Measurements from ENCODE around the gene TEC. TPM values are rescaled to one million over a fixed set of nuclear protein-coding genes. Genes with fewer than 3 reads are reported as not detected.

The TEC gene
- total and polyA plus RNA-seq, 2 of the 8 experiments (the other 6 are each of a cell fraction or from before 2014, with no cell fraction given): 0.73 to 1.8 TPM

DNA sequence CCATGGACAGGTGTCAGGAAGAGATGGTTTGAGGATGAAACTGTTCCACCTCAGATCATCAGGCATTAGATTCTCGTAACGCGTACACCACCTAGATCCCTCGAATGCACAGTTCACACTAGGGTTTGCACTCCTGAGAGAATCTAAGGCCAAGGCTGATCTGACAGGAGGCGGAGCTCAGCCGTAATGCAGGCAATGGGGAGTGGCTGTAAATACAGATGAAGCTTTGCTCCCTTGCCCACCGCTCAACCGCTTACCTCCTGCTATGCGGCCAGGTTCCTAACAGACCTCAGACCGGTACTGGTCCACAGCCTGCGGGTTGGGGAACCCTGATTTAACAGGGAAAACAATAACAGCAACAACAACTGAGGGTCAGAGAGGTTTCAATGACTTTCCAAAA lies 2.0 kb upstream of the TEC start:
- Histone ChIP-seq H3K79me1 (ENCODE audit: low read depth, low read length) (no peaks in the 10 kb centered on the region), H3K79me2 (ENCODE audit: control insufficient read depth in 1 of 2, insufficient read depth in 2 of 2, low read length in 2 of 2) (peaks cover 5% of the 10 kb centered on the region in 2 experiments; a peak in 1 of 4 replicates), H2AFZ (ENCODE audit: low read length) (no peak overlapping the region), H3K4me1 (replicated peaks in 1 of 4; ENCODE audit: control insufficient read depth in 3 of 4, insufficient read depth in 4 of 4, low read length in 3 of 4) (peaks cover 0 to 4% (median 0%) of the 10 kb centered on the region in 4 experiments; a peak in 3 of 7 replicates), H4K5ac (ENCODE audit: insufficient read length, low read depth, low read length) (no peak overlapping the region), H3K27me3 (replicated peaks in 1 of 4; ENCODE audit: control insufficient read depth in 3 of 4, extremely low read depth in 1 of 4, insufficient read depth in 3 of 4, low read length in 3 of 4) (no peaks in the 10 kb centered on the region), H2BK15ac (ENCODE audit: low read length) (no peak overlapping the region), H3K4me3 (ENCODE audit: extremely low read depth in 1 of 4, insufficient read depth in 2 of 4, low read depth in 3 of 4, low read length in 4 of 4) (no peak overlapping the region), H3K14ac (ENCODE audit: insufficient read length) (no peak overlapping the region), H3K4me2 (ENCODE audit: insufficient read depth in 1 of 2, low read depth in 2 of 2, low read length in 2 of 2) (no peak overlapping the region), H3K9ac (replicated peaks in 1 of 4; ENCODE audit: extremely low read depth in 1 of 4, low read depth in 3 of 4, low read length in 3 of 4) (no peak overlapping the region), H2AK5ac (ENCODE audit: low read depth, low read length) (no peak overlapping the region), H4K8ac (ENCODE audit: extremely low read depth, insufficient read depth, low read length) (no peak overlapping the region), H3K9me3 (ENCODE audit: insufficient read depth in 2 of 2, low read depth in 1 of 2, low read length in 1 of 2) (peaks cover 5 to 6% of the 10 kb centered on the region in 2 experiments; a peak in 3 of 4 replicates), H2BK20ac (ENCODE audit: low read length) (no peak overlapping the region), H3K18ac (ENCODE audit: extremely low read depth, low read length) (no peak overlapping the region), H3K4ac (replicated peaks; ENCODE audit: insufficient read length, low read depth, low read length) (no peak overlapping the region), H3K27ac (ENCODE audit: low read depth, low read length) (no peak overlapping the region), H2BK12ac (ENCODE audit: low read depth, low read length) (no peak overlapping the region), H4K91ac (replicated peaks; ENCODE audit: insufficient read length, low read length) (no peak overlapping the region), H3K23me2 (ENCODE audit: low read depth, low read length) (peaks cover 9% of the 10 kb centered on the region; the same call in 1 of the 2 replicates), H2BK120ac (replicated peaks; ENCODE audit: low read depth, low read length) (no peak overlapping the region), H2BK5ac (ENCODE audit: low read depth, low read length) (no peak overlapping the region), H3K23ac (ENCODE audit: insufficient read length) (no peak overlapping the region), H3K56ac (replicated peaks; ENCODE audit: insufficient read length, low read depth, low read length) (no peak overlapping the region), H3K36me3 (ENCODE audit: control insufficient read depth in 2 of 4, insufficient read depth in 4 of 4, low read length in 3 of 4) (no peaks in the 10 kb centered on the region), H4K20me1 (replicated peaks in 1 of 2; ENCODE audit: control insufficient read depth in 1 of 2, insufficient read depth in 2 of 2, low read length in 2 of 2) (no peaks in the 10 kb centered on the region)
- no peak for FAIRE-seq
- DNase-seq (ENCODE audit: low read depth in 1 of 2, low spot score in 2 of 2): no peak
- CTCF ChIA-PET (ENCODE audit: partially characterized antibody): no interaction called here
- TF ChIP-seq, protein P1, sequence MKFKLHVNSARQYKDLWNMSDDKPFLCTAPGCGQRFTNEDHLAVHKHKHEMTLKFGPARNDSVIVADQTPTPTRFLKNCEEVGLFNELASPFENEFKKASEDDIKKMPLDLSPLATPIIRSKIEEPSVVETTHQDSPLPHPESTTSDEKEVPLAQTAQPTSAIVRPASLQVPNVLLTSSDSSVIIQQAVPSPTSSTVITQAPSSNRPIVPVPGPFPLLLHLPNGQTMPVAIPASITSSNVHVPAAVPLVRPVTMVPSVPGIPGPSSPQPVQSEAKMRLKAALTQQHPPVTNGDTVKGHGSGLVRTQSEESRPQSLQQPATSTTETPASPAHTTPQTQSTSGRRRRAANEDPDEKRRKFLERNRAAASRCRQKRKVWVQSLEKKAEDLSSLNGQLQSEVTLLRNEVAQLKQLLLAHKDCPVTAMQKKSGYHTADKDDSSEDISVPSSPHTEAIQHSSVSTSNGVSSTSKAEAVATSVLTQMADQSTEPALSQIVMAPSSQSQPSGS (IDR thresholded peaks at IDR 0.05; ENCODE audit: low read length): no peak
- no peak for TF ChIP-seq PHF8 (conservative IDR thresholded peaks at IDR 0.05; ENCODE audit: low read depth, low read length)
- POLR2A ChIA-PET (ENCODE audit: partially characterized antibody): no interaction called here
- 92% methylated on average over 11 of the region's 11 CpGs; no CpG with 5 or more reads in 1 of the 2 experiments for WGBS, 2 experiments (ENCODE audit: extremely low coverage in 1 of 2, insufficient coverage in 1 of 2, insufficient read length in 1 of 2, insufficient replicate concordance in 2 of 2, low coverage in 1 of 2, low lambda C conversion rate in 2 of 2, missing lambda C conversion rate in 1 of 2)

Measured in H1 (cell line).